GM10266 (cell line): ENCODE data around the gene ROBO4.

Source experiments
- DNase-seq: peaks from one replicate; pipeline ENCODE4 v3.0.0; 2012; ENCODE audit errors: extremely low spot score
- TF ChIP-seq, protein P1 (sequence below): IDR thresholded peaks from 2 replicates; pipeline ENCODE4 v1.5.1; 2012; ENCODE audit warnings: mild to moderate bottlenecking, low read depth; ENCODE audit not compliant: control insufficient read depth, insufficient read depth; ENCODE audit errors: missing control alignments

The ROBO4 gene

DNA sequence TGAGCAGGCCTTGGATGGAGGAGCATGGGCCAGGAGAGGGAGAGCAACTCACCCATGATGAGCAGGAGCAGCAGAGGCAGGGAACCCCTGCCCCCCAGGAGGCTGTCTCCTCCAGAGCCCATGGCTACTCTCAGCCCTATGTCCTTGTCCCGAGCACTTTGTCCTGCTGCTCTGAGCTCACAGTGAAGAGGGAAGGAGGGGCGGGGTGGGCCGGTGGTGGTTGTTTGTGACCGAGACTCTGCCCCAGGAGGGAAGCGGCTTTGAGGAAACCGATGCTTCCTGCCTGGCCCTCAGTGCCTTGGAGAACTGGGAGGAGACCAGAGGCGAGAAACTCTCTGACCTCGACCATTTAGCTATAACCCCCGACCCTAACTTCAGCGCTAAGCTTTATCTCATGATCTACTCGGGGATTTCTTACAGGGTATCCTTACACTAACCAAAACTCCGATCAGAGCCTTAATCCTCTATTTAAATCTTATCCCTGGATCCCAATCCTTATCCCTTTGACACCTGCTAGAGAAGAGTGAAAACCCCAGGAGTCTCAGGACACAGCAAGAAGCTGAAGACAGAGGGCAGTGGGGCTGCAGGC is at the start of gene ROBO4:
Gene ROBO4 (minus strand): TSS at position 192 of the 589 bp plus-strand sequence. CDS start 70 bp downstream, at position 122.
- TF ChIP-seq, protein P1, sequence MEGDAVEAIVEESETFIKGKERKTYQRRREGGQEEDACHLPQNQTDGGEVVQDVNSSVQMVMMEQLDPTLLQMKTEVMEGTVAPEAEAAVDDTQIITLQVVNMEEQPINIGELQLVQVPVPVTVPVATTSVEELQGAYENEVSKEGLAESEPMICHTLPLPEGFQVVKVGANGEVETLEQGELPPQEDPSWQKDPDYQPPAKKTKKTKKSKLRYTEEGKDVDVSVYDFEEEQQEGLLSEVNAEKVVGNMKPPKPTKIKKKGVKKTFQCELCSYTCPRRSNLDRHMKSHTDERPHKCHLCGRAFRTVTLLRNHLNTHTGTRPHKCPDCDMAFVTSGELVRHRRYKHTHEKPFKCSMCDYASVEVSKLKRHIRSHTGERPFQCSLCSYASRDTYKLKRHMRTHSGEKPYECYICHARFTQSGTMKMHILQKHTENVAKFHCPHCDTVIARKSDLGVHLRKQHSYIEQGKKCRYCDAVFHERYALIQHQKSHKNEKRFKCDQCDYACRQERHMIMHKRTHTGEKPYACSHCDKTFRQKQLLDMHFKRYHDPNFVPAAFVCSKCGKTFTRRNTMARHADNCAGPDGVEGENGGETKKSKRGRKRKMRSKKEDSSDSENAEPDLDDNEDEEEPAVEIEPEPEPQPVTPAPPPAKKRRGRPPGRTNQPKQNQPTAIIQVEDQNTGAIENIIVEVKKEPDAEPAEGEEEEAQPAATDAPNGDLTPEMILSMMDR: no peak
- DNase-seq: no peak

DNA sequence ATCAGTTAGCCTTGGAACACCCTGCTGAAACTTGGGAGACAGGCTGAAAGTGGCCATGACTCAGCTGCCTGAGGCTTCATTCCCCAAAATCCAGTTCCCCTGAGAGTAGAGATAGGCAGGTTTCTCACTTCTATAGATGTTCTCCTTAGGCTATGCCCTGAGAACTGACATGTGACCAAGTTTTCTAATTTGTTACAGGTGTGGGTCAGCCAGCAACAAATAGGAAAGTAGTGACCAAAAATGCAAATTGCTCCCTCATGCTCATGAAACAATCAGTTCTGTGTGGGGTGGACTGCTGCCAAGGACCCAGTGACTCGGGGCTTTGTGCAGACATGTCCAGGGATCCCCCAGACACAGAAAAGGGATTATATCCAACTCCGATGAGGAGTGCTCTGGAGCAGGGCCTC is 49.1 kb upstream of the ROBO4 start:
- TF ChIP-seq, protein P1: no peak
- DNase-seq: no peak

DNA sequence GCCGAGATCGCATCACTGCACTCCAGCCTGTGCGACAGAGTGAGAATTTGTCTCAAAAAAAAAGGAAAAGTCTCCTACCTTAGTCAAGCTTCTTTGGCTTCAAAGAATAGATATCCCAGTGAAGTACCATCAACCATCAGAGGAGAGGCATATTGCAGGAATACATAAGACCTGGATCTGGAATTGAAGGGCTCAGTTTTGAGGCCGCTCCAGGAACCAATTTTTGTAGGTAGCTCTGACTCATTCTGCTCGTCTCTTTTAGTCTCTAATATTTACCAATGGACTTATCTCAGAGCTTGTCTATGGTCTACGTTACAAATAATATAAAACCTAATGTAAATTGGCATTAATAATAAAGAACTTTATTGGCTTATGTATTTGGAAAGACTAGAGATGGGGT is 48.2 kb upstream of the ROBO4 start:
- no peak for DNase-seq
- TF ChIP-seq, protein P1: no peak

DNA sequence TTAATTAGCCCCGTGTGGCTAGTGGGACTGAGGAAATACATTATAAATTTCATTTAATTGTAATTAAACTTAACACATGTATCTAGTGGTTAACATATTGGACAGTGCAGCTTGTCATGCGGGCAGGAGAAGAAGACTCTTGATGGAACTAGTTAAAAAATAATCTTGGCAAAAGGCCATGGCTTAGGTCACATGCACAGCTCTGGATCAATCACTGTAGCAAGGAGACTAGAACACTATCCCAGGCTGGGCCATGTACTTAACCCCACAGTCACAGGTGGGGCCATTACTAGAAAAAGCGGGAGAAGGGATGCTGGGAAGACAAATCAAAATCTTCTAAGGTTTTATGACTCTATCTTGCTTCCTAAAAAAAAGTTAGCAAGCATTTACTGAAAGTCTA is 46.9 kb upstream of the ROBO4 start:
- TF ChIP-seq, protein P1: no peak
- DNase-seq: no peak

DNA sequence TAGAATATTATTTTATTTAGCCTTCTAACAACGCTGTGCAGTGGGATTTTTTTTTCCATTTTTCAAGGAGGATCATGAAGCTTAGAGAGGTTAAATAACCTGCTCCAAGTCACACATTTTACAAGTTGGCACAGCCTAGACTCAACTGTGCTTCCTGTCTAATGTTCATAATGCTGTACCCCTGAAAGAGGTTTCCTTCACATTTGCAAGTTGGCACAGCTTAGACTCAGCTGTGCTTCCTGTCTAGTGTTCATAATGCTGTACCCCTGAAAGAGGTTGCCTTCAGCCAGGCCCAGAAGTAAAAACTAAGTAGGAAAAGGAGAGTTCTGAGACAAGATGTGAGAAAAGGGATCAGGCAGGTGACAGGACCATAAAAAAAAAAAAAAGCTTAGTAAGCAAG is 46.1 kb upstream of the ROBO4 start:
- TF ChIP-seq, protein P1: no peak
- no peak for DNase-seq

DNA sequence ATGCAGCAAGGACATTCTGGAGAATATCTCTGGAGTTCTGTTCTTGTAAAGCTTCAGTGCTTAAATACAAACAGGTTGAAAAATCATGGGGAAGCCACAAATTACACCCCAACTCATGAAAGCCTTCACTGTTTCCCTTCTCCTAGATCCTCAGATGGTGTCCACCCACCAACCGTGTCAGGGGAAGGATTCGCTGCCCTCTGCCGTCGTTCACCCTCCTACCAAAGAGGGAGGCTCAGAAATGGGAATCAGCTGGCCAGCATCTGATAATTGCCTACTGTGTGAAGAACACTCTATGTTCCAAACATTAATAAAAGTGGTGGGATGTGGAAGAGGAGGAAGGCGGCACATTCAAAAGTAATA is 45.6 kb upstream of the ROBO4 start:
- TF ChIP-seq, protein P1: no peak
- no peak for DNase-seq

DNA sequence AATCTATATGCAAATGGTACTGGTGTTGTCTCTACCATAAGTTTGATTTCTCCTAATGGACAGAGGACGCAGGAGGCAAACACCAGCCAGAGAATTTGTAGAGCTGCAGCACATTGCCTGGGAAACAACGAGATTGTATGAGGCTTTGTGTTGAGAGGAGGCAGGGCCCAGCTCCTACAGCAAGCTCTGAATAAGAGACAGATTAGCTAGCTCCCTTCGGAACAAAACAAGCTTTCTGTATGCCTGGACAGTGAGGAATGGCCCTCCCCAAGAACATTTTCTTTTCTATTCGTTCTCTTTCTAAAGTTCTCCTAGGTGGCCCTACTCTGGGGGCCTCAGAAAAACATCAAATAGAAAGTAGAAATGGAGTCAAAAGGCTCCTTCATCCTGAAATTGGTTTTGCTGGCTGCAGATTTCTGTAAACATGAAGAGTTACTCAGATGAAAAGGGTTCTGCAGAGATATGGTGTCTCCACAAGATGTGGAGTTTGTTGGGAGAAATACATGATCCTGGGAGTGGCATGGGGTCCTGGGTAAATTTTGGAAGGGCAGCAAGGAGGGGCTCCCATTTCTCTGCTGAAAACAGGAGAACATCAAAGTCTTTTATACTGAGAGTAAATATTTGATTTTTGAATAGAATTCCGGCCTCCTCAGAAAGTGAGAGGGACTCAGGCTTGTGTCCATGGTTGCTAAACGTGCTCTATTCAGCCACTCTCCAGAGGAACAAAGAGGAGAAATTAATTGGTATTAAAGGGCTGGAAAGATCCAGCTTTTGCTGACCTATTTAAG is 45.0 kb upstream of the ROBO4 start:
- TF ChIP-seq, protein P1: no peak
- DNase-seq: no peak
